GM12891 (cell line): ENCODE data around the gene KRT3.

ENCODE experiments used
- DNase-seq: peaks from one replicate; pipeline ENCODE4 v3.0.0; 2011; ENCODE audit warnings: low spot score; ENCODE audit not compliant: insufficient read length
- FAIRE-seq: peaks from 2 replicates; lab custom pipeline; 2011; peaks lifted over from hg19 to GRCh38; lab: Jason Lieb, UNC
- PAX5 ChIP-seq: IDR thresholded peaks from 2 replicates; pipeline ENCODE4 v1.6.1; 2011; ENCODE audit warnings: low read length, moderate library complexity, mild to moderate bottlenecking; ENCODE audit not compliant: insufficient read depth, severe bottlenecking
- POLR2A ChIP-seq: IDR thresholded peaks from 2 replicates; pipeline ENCODE4 v1.6.1; 2011; ENCODE audit warnings: low read depth, low read length, control low read depth
- POLR2AphosphoS5 ChIP-seq: IDR thresholded peaks from 2 replicates; pipeline ENCODE4 v1.6.1; 2011; ENCODE audit warnings: low read depth, low read length, control low read depth
- POU2F2 ChIP-seq: IDR thresholded peaks from 2 replicates; pipeline ENCODE4 v1.6.1; 2011; ENCODE audit warnings: low read depth, mild to moderate bottlenecking, control low read depth, low read length, moderate library complexity
- SPI1 ChIP-seq: IDR thresholded peaks from 2 replicates; pipeline ENCODE4 v1.6.1; 2011; ENCODE audit warnings: low read depth, low read length, control low read depth
- TAF1 ChIP-seq: IDR thresholded peaks from 2 replicates; pipeline ENCODE4 v1.6.1; 2011; ENCODE audit warnings: low read depth, low read length, control low read depth

The KRT3 gene

GRCh38 chr12:52835271-52836041, 39.5 kb upstream of the KRT3 start:
- FAIRE-seq (no peak), DNase-seq (no peak)
- TF ChIP-seq PAX5 = no peak
- no peak for TF ChIP-seq POLR2A
- no peak for TF ChIP-seq TAF1
- no peak for TF ChIP-seq POU2F2
- TF ChIP-seq POLR2AphosphoS5 = no peak
- TF ChIP-seq SPI1 = no peak

- FAIRE-seq = no peak
Observed at GRCh38 chr12:52834727-52835001, 38.7 kb upstream of the KRT3 start.

GRCh38 chr12:52833922-52834726, 38.2 kb upstream of the KRT3 start, which contains the start of gene KRT79:
KRT79 (minus strand) TSS chr12:52834311; CDS start chr12:52834260, 51 bp downstream.
- TF ChIP-seq SPI1 (no peak), TAF1 (no peak), POLR2A (no peak), POLR2AphosphoS5 (no peak), PAX5 (no peak), POU2F2 (no peak)
- DNase-seq (no peak), FAIRE-seq (no peak)

More at GRCh38 chr12:52834727-52835001, 38.7 kb upstream of the KRT3 start:
- TF ChIP-seq POU2F2 = no peak
- no peak for TF ChIP-seq PAX5
- no peak for TF ChIP-seq TAF1
- no peak for TF ChIP-seq POLR2AphosphoS5
- TF ChIP-seq POLR2A = no peak
- no peak for TF ChIP-seq SPI1
- no peak for DNase-seq

- FAIRE-seq (no peak), DNase-seq (no peak)
- TF ChIP-seq POLR2AphosphoS5 = no peak
- TF ChIP-seq PAX5 = no peak
- TF ChIP-seq POU2F2 = no peak
- TF ChIP-seq TAF1 = no peak
- TF ChIP-seq POLR2A = no peak
- TF ChIP-seq SPI1 = no peak
Observed at GRCh38 chr12:52832985-52833905, 37.3 kb upstream of the KRT3 start.

- DNase-seq (no peak), FAIRE-seq (no peak)
- no peak for TF ChIP-seq SPI1
- no peak for TF ChIP-seq POLR2A
- no peak for TF ChIP-seq TAF1
- TF ChIP-seq POU2F2 = no peak
- no peak for TF ChIP-seq PAX5
- TF ChIP-seq POLR2AphosphoS5 = no peak
Observed at GRCh38 chr12:52832451-52832850, 36.5 kb upstream of the KRT3 start.

GRCh38 chr12:52831251-52831650, 35.3 kb upstream of the KRT3 start:
- FAIRE-seq = no peak
- TF ChIP-seq POLR2AphosphoS5 = no peak
- TF ChIP-seq TAF1 = no peak
- TF ChIP-seq POU2F2 = no peak
- TF ChIP-seq SPI1 = no peak
- DNase-seq = no peak

- FAIRE-seq (no peak), DNase-seq (no peak)
- no peak for TF ChIP-seq POLR2A
- TF ChIP-seq SPI1 = no peak
- TF ChIP-seq PAX5 = no peak
Observed at GRCh38 chr12:52829986-52830770, 34.3 kb upstream of the KRT3 start.

GRCh38 chr12:52828591-52829021, 32.7 kb upstream of the KRT3 start:
- FAIRE-seq = no peak
- no peak for DNase-seq
- no peak for TF ChIP-seq PAX5
- no peak for TF ChIP-seq SPI1
- no peak for TF ChIP-seq TAF1
- no peak for TF ChIP-seq POU2F2
- no peak for TF ChIP-seq POLR2AphosphoS5
- TF ChIP-seq POLR2A = no peak

GRCh38 chr12:52828156-52828555, 32.2 kb upstream of the KRT3 start:
- no peak for FAIRE-seq
- no peak for DNase-seq
- TF ChIP-seq POU2F2 (no peak), PAX5 (no peak), TAF1 (no peak), POLR2A (no peak), POLR2AphosphoS5 (no peak), SPI1 (no peak)
